Measurements from ENCODE around the gene FRS2. TPM values are rescaled to one million over a fixed set of nuclear protein-coding genes. Genes with fewer than 3 reads are reported as not detected.
"Not testable (repeated sequence)": the region's sequence is repeated elsewhere in the genome, so short reads cannot be mapped to it uniquely, and the experiment has no call there.

FRS2 gene
- total RNA-seq, 4 donors from 2014 or later: 52.0 to 79.0 (median 61.0) TPM

DNA sequence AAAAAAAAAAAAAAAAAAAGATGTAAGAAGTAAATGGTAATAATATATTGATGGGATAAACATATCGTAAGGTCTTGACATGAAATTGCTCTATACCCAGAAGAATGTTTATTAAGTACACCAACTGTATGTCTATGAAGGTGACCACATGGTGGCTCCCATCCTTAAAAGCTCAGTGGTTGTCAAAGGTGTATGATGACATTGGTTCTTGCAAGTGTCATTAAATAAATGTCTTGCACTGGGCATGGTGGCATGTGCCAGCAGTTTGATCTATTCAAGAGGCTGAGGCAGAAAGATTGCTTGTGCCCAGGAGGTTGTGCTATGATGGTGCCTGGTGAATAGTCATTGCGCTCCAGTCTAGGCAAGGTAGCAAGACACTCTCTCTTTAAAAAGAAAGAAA, 125.5 kb downstream of the FRS2 start:
- H3K4me3 ChIP-seq (replicated peaks in 1 of 3): no peak overlapping the region
- intact Hi-C loops (cut with DNase I): no loop called here
- no peaks in the 10 kb centered on the region for H3K4me1 ChIP-seq
- no peaks in the 10 kb centered on the region for H3K9me3 ChIP-seq
- WGBS, 2 donors: 96 to 98% methylated on average over 2 of the region's 2 CpGs
- peaks cover 75 to 82% of the 10 kb centered on the region in 2 donors for H3K36me3 ChIP-seq
- H3K27me3 ChIP-seq: no peaks in the 10 kb centered on the region
- no peak for DNase-seq
- no peak for TF ChIP-seq POLR2A (IDR thresholded peaks at IDR 0.05)
- TF ChIP-seq, protein P1, sequence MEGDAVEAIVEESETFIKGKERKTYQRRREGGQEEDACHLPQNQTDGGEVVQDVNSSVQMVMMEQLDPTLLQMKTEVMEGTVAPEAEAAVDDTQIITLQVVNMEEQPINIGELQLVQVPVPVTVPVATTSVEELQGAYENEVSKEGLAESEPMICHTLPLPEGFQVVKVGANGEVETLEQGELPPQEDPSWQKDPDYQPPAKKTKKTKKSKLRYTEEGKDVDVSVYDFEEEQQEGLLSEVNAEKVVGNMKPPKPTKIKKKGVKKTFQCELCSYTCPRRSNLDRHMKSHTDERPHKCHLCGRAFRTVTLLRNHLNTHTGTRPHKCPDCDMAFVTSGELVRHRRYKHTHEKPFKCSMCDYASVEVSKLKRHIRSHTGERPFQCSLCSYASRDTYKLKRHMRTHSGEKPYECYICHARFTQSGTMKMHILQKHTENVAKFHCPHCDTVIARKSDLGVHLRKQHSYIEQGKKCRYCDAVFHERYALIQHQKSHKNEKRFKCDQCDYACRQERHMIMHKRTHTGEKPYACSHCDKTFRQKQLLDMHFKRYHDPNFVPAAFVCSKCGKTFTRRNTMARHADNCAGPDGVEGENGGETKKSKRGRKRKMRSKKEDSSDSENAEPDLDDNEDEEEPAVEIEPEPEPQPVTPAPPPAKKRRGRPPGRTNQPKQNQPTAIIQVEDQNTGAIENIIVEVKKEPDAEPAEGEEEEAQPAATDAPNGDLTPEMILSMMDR (IDR thresholded peaks at IDR 0.05): no peak
- no peak overlapping the region for H3K27ac ChIP-seq

DNA sequence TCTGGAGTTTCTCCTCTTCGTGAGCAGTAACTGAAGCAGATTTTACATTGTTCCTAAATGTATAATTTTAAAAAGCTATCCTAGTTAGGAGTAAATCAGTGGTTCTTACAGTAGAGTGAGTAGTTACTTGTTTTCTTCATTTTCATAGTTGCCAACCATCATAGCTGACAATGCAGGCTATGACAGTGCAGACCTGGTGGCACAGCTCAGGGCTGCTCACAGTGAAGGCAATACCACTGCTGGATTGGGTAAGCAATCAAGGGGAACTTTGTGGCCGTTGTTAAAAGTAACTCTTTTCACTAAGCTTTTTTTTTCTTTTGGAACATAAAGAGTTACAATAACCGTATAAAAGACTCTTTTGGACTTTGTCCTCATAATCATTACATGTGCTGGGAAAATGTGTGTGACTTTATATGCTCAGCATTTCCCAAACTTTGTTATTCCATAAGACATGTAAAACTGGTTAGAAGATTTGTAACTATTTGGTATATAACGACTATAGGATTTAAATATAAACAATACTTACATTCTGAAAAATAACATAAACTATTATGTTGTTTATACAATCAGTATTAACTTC, 128.1 kb downstream of the FRS2 start:
- intact Hi-C loops (cut with DNase I): no loop called here
- no peak overlapping the region for H3K27ac ChIP-seq
- no peaks in the 10 kb centered on the region for H3K9me3 ChIP-seq
- no peaks in the 10 kb centered on the region for H3K4me1 ChIP-seq
- H3K4me3 ChIP-seq (replicated peaks in 1 of 3): no peak overlapping the region
- no peak for TF ChIP-seq POLR2A (IDR thresholded peaks at IDR 0.05)
- TF ChIP-seq, protein P1 (IDR thresholded peaks at IDR 0.05): no peak
- H3K27me3 ChIP-seq: no peaks in the 10 kb centered on the region
- WGBS, 2 donors: 72 to 83% methylated on average over 4 of the region's 4 CpGs
- no peak for DNase-seq
- H3K36me3 ChIP-seq: peaks cover 59 to 72% of the 10 kb centered on the region in 2 donors

DNA sequence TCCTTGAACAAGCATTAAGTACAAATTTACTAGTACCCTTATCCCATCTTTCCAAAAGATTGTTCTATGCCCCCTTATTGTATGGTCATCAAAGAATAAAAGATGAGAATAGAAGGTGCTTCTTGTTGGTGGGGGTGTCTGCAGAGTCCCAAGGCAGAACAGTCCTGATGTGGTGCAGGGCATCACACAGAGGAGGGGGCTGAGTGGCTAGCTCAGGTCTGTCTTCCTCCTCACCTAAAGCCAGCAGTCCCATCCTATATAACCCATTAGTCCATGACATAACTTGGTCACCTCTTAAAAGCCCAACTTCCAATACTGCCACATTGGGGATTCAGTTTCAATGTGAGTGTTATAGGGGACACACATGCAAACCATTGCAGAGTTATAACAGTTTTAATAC, 130.6 kb downstream of the FRS2 start:
- Histone ChIP-seq H3K9me3 (no peaks in the 10 kb centered on the region), H3K36me3 (peaks cover 46 to 53% of the 10 kb centered on the region in 2 donors)
- intact Hi-C loops (cut with DNase I): no loop called here

DNA sequence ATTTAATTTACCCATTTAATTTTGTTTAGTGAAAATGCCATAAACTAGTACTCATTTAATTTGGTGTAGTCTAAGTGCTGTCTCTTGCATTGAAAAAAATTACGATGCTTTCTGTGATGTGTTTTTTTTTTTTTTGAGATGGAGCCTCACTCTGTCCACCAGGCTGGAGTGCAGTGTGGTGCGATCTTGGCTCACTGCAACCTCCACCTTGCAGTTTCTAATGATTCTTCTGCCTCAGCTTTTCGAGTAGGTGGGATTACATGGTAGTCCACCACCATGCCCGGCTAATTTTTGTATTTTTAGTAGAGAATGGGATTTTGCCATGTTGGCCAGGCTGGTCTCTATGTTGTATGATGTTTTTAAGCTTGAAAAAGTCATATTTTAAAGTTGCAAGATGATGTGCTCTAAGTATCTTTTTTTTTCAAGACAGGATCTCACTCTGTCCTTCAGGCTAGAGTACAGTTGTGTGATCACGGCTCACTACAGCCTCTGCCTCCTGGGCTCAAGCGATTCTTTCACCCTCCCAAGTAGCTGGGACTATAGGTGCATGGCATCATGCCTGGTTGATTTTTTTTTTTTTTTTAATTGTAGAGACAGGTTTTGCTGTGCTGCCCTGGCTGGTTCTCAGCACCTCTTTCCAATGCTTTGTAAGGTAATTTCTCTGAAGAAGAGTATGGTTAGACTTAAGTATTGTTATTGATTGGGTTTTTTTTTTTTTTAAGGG, 131.9 kb downstream of the FRS2 start:
- Histone ChIP-seq H3K4me1 (no peaks in the 10 kb centered on the region), H3K9me3 (no peaks in the 10 kb centered on the region), H3K36me3 (peaks cover 42 to 50% of the 10 kb centered on the region in 2 donors), H3K4me3 (replicated peaks in 1 of 3) (no peak overlapping the region), H3K27ac (no peak overlapping the region), H3K27me3 (no peaks in the 10 kb centered on the region)
- 81 to 92% methylated on average over 6 of the region's 6 CpGs for WGBS, 2 donors
- intact Hi-C loops (cut with DNase I): no loop called here
- TF ChIP-seq, protein P1 (IDR thresholded peaks at IDR 0.05): no peak
- no peak for TF ChIP-seq POLR2A (IDR thresholded peaks at IDR 0.05)
- no peak for DNase-seq

More for the DNA sequence above, 130.6 kb downstream of the FRS2 start:
- no peak for DNase-seq
- Histone ChIP-seq H3K4me3 (replicated peaks in 1 of 3) (no peak overlapping the region), H3K27me3 (no peaks in the 10 kb centered on the region), H3K4me1 (no peaks in the 10 kb centered on the region), H3K27ac (no peak overlapping the region)
- TF ChIP-seq POLR2A (IDR thresholded peaks at IDR 0.05): no peak
- TF ChIP-seq, protein P1 (IDR thresholded peaks at IDR 0.05): no peak

- no peak for TF ChIP-seq POLR2A (IDR thresholded peaks at IDR 0.05)
- TF ChIP-seq, protein P1 (IDR thresholded peaks at IDR 0.05): no peak
- intact Hi-C loops (cut with DNase I): no loop called here
Measured at GRCh38 chr12:69602954-69603353, 132.8 kb downstream of the FRS2 start.

GRCh38 chr12:69603556-69603955, 133.4 kb downstream of the FRS2 start:
- H3K9me3 ChIP-seq; H3K27me3 ChIP-seq; intact Hi-C loops (cut with DNase I); H3K4me1 ChIP-seq; DNase-seq; H3K27ac ChIP-seq; H3K4me3 ChIP-seq (replicated peaks in 1 of 3): not testable (repeated sequence)
- peaks cover 28 to 36% of the 10 kb centered on the region in 2 donors for H3K36me3 ChIP-seq
- 98 to 99% methylated on average over 6 of the region's 6 CpGs for WGBS, 2 donors

More at GRCh38 chr12:69602954-69603353, 132.8 kb downstream of the FRS2 start:
- Histone ChIP-seq H3K9me3 (no peaks in the 10 kb centered on the region), H3K36me3 (peaks cover 34 to 42% of the 10 kb centered on the region in 2 donors), H3K4me3 (replicated peaks in 1 of 3) (no peak overlapping the region), H3K27me3 (no peaks in the 10 kb centered on the region), H3K27ac (no peak overlapping the region), H3K4me1 (no peaks in the 10 kb centered on the region)
- no peak for DNase-seq

DNA sequence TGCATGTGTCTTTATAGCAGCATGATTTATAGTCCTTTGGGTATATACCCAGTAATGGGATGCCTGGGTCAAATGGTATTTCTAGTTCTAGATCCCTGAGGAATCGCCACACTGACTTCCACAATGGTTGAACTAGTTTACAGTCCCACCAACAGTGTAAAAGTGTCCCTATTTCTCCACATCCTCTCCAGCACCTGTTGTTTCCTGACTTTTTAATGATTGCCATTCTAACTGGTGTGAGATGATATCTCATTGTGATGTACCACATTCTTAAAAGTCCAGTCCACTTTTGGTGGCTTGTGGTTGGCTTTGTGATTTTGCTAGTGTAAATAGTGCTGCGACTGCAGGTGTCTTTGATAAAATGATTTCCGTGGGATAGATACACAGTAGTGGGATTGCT, 134.1 kb downstream of the FRS2 start:
- 96 to 99% methylated on average over 3 of the region's 3 CpGs for WGBS, 2 donors
- intact Hi-C loops (cut with DNase I); H3K4me3 ChIP-seq (replicated peaks in 1 of 3); H3K27me3 ChIP-seq; H3K4me1 ChIP-seq; H3K27ac ChIP-seq; H3K9me3 ChIP-seq; DNase-seq: not testable (repeated sequence)
- peaks cover 20 to 29% of the 10 kb centered on the region in 2 donors for H3K36me3 ChIP-seq
